H1 (cell line): Measurements from ENCODE around the gene KANSL1L. TPM values are rescaled to one million over a fixed set of nuclear protein-coding genes. Genes with fewer than 3 reads are reported as not detected.

Experiments used
- CTCF ChIA-PET: fragments of 300-600 bp; sonication (Branson Sonifier 250); formaldehyde crosslinking; loops from one replicate; lab custom pipeline; 2021; ENCODE audit not compliant: partially characterized antibody; lab: Charles Lee
- POLR2A ChIA-PET: fragments of 300-600 bp; sonication (Branson Sonifier 250); formaldehyde crosslinking; loops from one replicate; lab custom pipeline; 2021; ENCODE audit warnings: inconsistent platforms; ENCODE audit not compliant: partially characterized antibody; lab: Charles Lee
- DNase-seq, 2 experiments: peaks; one replicate each; pipeline versions ENCODE4 v3.0.0 to v3.0.0-alpha.2; 2010 to 2022; ENCODE audit warnings: low spot score in 2 of 2, low read depth in 1 of 2, mixed read lengths in 1 of 2
- FAIRE-seq: peaks from 2 replicates; lab custom pipeline; 2011; peaks lifted over from hg19 to GRCh38; lab: Jason Lieb, UNC
- H2AFZ ChIP-seq: 2 replicates; pipeline ENCODE4 v1.8.1; 2012; ENCODE audit warnings: low read length, inconsistent platforms
- H2AK5ac ChIP-seq: 2 replicates; pipeline ENCODE4 v1.6.1; 2013; ENCODE audit warnings: low read depth, low read length
- H2BK120ac ChIP-seq: replicated peaks from 2 replicates; pipeline ENCODE3; 2013; ENCODE audit warnings: low read depth, low read length, inconsistent platforms
- H2BK12ac ChIP-seq: 2 replicates; pipeline ENCODE4 v1.6.1; 2013; ENCODE audit warnings: low read depth, low read length
- H2BK15ac ChIP-seq: 2 replicates; pipeline ENCODE4 v1.6.1; 2013; ENCODE audit warnings: low read length
- H2BK20ac ChIP-seq: 2 replicates; pipeline ENCODE4 v1.6.1; 2013; ENCODE audit warnings: low read length
- H2BK5ac ChIP-seq: 2 replicates; pipeline ENCODE4 v1.6.1; 2013; ENCODE audit warnings: low read depth, low read length
- H3K14ac ChIP-seq: 2 replicates; pipeline ENCODE4 v1.6.1; 2013; ENCODE audit warnings: inconsistent platforms; ENCODE audit not compliant: insufficient read length
- H3K18ac ChIP-seq: 2 replicates; pipeline ENCODE4 v1.6.1; 2013; ENCODE audit warnings: low read length; ENCODE audit errors: extremely low read depth
- H3K23ac ChIP-seq: 2 replicates; pipeline ENCODE4 v1.6.1; 2013; ENCODE audit warnings: inconsistent platforms; ENCODE audit not compliant: insufficient read length
- H3K23me2 ChIP-seq: 2 replicates; pipeline ENCODE4 v1.6.1; 2013; ENCODE audit warnings: low read depth, low read length
- H3K27ac ChIP-seq: 2 replicates; pipeline ENCODE4 v1.6.1; 2011; ENCODE audit warnings: low read depth, low read length, inconsistent platforms
- H3K27me3 ChIP-seq, 4 experiments: replicated peaks in 1 of 4; 1 replicate in 1 of 4; 2 replicates in 3 of 4; pipeline versions ENCODE4 v1.6.1 to v1.8.1; 2011 to 2013; ENCODE audit warnings: low read length in 3 of 4, mild to moderate bottlenecking in 3 of 4, inconsistent platforms in 2 of 4, mixed read lengths in 2 of 4, moderate library complexity in 1 of 4; ENCODE audit not compliant: control insufficient read depth in 3 of 4, insufficient read depth in 3 of 4; ENCODE audit errors: extremely low read depth in 1 of 4
- H3K36me3 ChIP-seq, 4 experiments: 2 replicates each; pipeline versions ENCODE4 v1.6.1 to v1.8.1; 2011 to 2013; ENCODE audit warnings: mild to moderate bottlenecking in 4 of 4, low read length in 3 of 4, moderate library complexity in 2 of 4, control low read depth in 1 of 4, inconsistent platforms in 1 of 4; ENCODE audit not compliant: insufficient read depth in 4 of 4, control insufficient read depth in 2 of 4
- H3K4ac ChIP-seq: replicated peaks from 2 replicates; pipeline ENCODE3; 2013; ENCODE audit warnings: low read length, low read depth, mixed read lengths, inconsistent platforms; ENCODE audit not compliant: insufficient read length
- H3K4me1 ChIP-seq, 4 experiments: replicated peaks in 1 of 4; 1 replicate in 1 of 4; 2 replicates in 3 of 4; pipeline versions ENCODE4 v1.6.1 to v1.8.1; 2011 to 2013; ENCODE audit warnings: low read length in 3 of 4, inconsistent platforms in 2 of 4, mixed read lengths in 1 of 4; ENCODE audit not compliant: insufficient read depth in 4 of 4, control insufficient read depth in 3 of 4
- H3K4me2 ChIP-seq, 2 experiments: 2 replicates each; pipeline versions ENCODE4 v1.6.1 to v1.8.1; 2011 to 2013; ENCODE audit warnings: low read depth in 2 of 2, low read length in 2 of 2, control low read depth in 1 of 2, inconsistent platforms in 1 of 2, mild to moderate bottlenecking in 1 of 2; ENCODE audit not compliant: insufficient read depth in 1 of 2
- H3K4me3 ChIP-seq, 4 experiments: fragments of 200-600, 300-600 bp in 1 of 4; sonication (generic), shearing (Covaris generic), sonication (Bioruptor Twin) in 1 of 4; 2 replicates each; pipeline versions ENCODE4 v1.5.1 to v1.8.1; 2011 to 2016; ENCODE audit warnings: low read length in 4 of 4, low read depth in 3 of 4, control low read depth in 2 of 4, inconsistent platforms in 2 of 4, mild to moderate bottlenecking in 2 of 4, mixed read lengths in 1 of 4, moderate library complexity in 1 of 4; ENCODE audit not compliant: insufficient read depth in 2 of 4; ENCODE audit errors: extremely low read depth in 1 of 4
- H3K56ac ChIP-seq: replicated peaks from 2 replicates; pipeline ENCODE3; 2013; ENCODE audit warnings: low read depth, mild to moderate bottlenecking, mixed read lengths, low read length, inconsistent platforms; ENCODE audit not compliant: insufficient read length
- H3K79me1 ChIP-seq: 2 replicates; pipeline ENCODE4 v1.6.1; 2013; ENCODE audit warnings: low read depth, low read length, control low read depth
- H3K79me2 ChIP-seq, 2 experiments: 2 replicates each; pipeline versions ENCODE4 v1.6.1 to v1.8.1; 2012 to 2013; ENCODE audit warnings: low read length in 2 of 2, mild to moderate bottlenecking in 2 of 2, inconsistent platforms in 1 of 2; ENCODE audit not compliant: insufficient read depth in 2 of 2, control insufficient read depth in 1 of 2
- H3K9ac ChIP-seq, 4 experiments: replicated peaks in 1 of 4; 1 replicate in 1 of 4; 2 replicates in 3 of 4; pipeline versions ENCODE4 v1.6.1 to v1.8.1; 2011 to 2013; ENCODE audit warnings: low read depth in 3 of 4, low read length in 3 of 4, control low read depth in 2 of 4, mild to moderate bottlenecking in 2 of 4, moderate library complexity in 2 of 4, inconsistent platforms in 1 of 4; ENCODE audit errors: extremely low read depth in 1 of 4
- H3K9me3 ChIP-seq, 2 experiments: 2 replicates each; pipeline versions ENCODE4 v1.6.1 to v1.8.1; 2012 to 2013; ENCODE audit warnings: mild to moderate bottlenecking in 2 of 2, moderate library complexity in 2 of 2, control low read depth in 1 of 2, inconsistent platforms in 1 of 2, low read depth in 1 of 2, low read length in 1 of 2, mixed read lengths in 1 of 2; ENCODE audit not compliant: insufficient read depth in 2 of 2
- H4K20me1 ChIP-seq, 2 experiments: replicated peaks in 1 of 2; 2 replicates each; pipeline versions ENCODE3 to v1.8.1; 2011 to 2013; ENCODE audit warnings: inconsistent platforms in 2 of 2, low read length in 2 of 2, mild to moderate bottlenecking in 1 of 2; ENCODE audit not compliant: insufficient read depth in 2 of 2, control insufficient read depth in 1 of 2
- H4K5ac ChIP-seq: 2 replicates; pipeline ENCODE4 v1.6.1; 2013; ENCODE audit warnings: low read length, low read depth, mixed read lengths, inconsistent platforms; ENCODE audit not compliant: insufficient read length
- H4K8ac ChIP-seq: 2 replicates; pipeline ENCODE4 v1.8.0; 2013; ENCODE audit warnings: mild to moderate bottlenecking, moderate library complexity, low read length, inconsistent platforms; ENCODE audit not compliant: insufficient read depth; ENCODE audit errors: extremely low read depth
- H4K91ac ChIP-seq: replicated peaks from 2 replicates; pipeline ENCODE3; 2013; ENCODE audit warnings: low read length, mixed read lengths, inconsistent platforms; ENCODE audit not compliant: insufficient read length
- ASH2L ChIP-seq: fragments of 200-600, 300-600 bp; sonication (generic); IDR thresholded peaks from one replicate; pipeline ENCODE4 v1.7.1; 2017; ENCODE audit warnings: low read length
- CHD2 ChIP-seq: IDR thresholded peaks from 2 replicates; pipeline ENCODE4 v1.6.1; 2012; ENCODE audit warnings: low read length, improper control_type of control experiment
- HDAC2 ChIP-seq, 2 experiments: fragments of 300-600 bp in 1 of 2; sonication (generic) in 1 of 2; IDR thresholded peaks; 2 replicates each; pipeline ENCODE4 v1.6.1; 2011 to 2012; ENCODE audit warnings: low read depth in 2 of 2, low read length in 2 of 2, mild to moderate bottlenecking in 2 of 2, moderate library complexity in 2 of 2, borderline replicate concordance in 1 of 2, inconsistent platforms in 1 of 2
- JUN ChIP-seq: IDR thresholded peaks from 2 replicates; pipeline ENCODE4 v1.6.1; 2011; ENCODE audit warnings: low read depth, mild to moderate bottlenecking, improper control_type of control experiment, low read length
- KDM4A ChIP-seq: IDR thresholded peaks from one replicate; pipeline ENCODE4 v1.7.1; 2012; ENCODE audit warnings: low read depth, mild to moderate bottlenecking, moderate library complexity, low read length, inconsistent platforms; ENCODE audit not compliant: severe bottlenecking
- NANOG ChIP-seq: IDR thresholded peaks from 2 replicates; pipeline ENCODE4 v1.6.1; 2011; ENCODE audit warnings: low read length, low read depth, mild to moderate bottlenecking, inconsistent platforms; ENCODE audit not compliant: insufficient read depth, poor library complexity, severe bottlenecking
- PHF8 ChIP-seq: fragments of 200-600 bp; sonication (generic); conservative IDR thresholded peaks from 2 replicates; pipeline ENCODE4 v1.7.1; 2012; ENCODE audit warnings: low read depth, mild to moderate bottlenecking, inconsistent platforms, low read length, moderate library complexity
- RAD21 ChIP-seq, 2 experiments: IDR thresholded peaks in 1 of 2; conservative IDR thresholded peaks in 1 of 2; 2 replicates each; pipeline ENCODE4 v1.6.1; 2011; ENCODE audit warnings: low read depth in 2 of 2, low read length in 2 of 2, improper control_type of control experiment in 1 of 2, inconsistent platforms in 1 of 2, mild to moderate bottlenecking in 1 of 2, moderate library complexity in 1 of 2
- TCF12 ChIP-seq: IDR thresholded peaks from 2 replicates; pipeline ENCODE4 v1.6.1; 2011; ENCODE audit warnings: low read depth, mild to moderate bottlenecking, low read length
- WGBS, 2 experiments: shearing (Covaris generic) in 1 of 2; methylation state at CpG; one replicate each; pipeline versions ENCODE4 v1.1.6 to v1.1.7; 2013 to 2015; ENCODE audit warnings: low lambda C conversion rate in 2 of 2, mixed read lengths in 2 of 2, inconsistent platforms in 1 of 2, low coverage in 1 of 2, missing lambda C conversion rate in 1 of 2; ENCODE audit not compliant: insufficient replicate concordance in 2 of 2, insufficient coverage in 1 of 2, insufficient read length in 1 of 2; ENCODE audit errors: extremely low coverage in 1 of 2, missing lambda C conversion rate in 1 of 2; 5-methylcytosine and 5-hydroxymethylcytosine counted together
- polyA plus RNA-seq, 7 experiments: library from polyadenylated mRNA; depleted of rRNA in 3 of 7; stranded (reverse) in 5 of 7; unstranded in 2 of 7; fragments of >200 nt in 5 of 7; fragments of 200-250 nt in 2 of 7; gene quantifications; 1 replicate in 5 of 7; 2 replicates in 1 of 7; 4 replicates in 1 of 7; pipeline versions ENCODE4 v1.2.1 to v1.2.3, GENCODE V29; 2011 to 2013; ENCODE audit warnings: missing spikeins in 2 of 7, mixed read lengths in 2 of 7
- total RNA-seq: library from RNA; stranded (reverse); fragmentation: NEBNext Ultra II Directional; extraction: Animal tissue kit (Norgen Biotek cat#: 25700); gene quantifications from 2 replicates; pipeline ENCODE4 v1.2.1, GENCODE V29; 2021

Gene KANSL1L
- total and polyA plus RNA-seq, 2 of the 8 experiments (the other 6 are each of a cell fraction or from before 2014, with no cell fraction given), result 5.4 to 17.2 TPM

- ChIA-PET CTCF (interaction anchor here (1.0 to 1.9 kb wide), 2 partner anchors 48 to 190 kb away, joined by 4 to 5 read pairs; no protein-coding TSS in a partner anchor), POLR2A (no interaction called here)
- Histone ChIP-seq H3K23me2 (no peaks in the 10 kb centered on the region), H2BK5ac (no peak overlapping the region), H2BK15ac (no peak overlapping the region), H3K23ac (no peak overlapping the region), H3K4me3 (no peak overlapping the region), H2AK5ac (no peak overlapping the region), H3K14ac (no peak overlapping the region), H3K4ac (no peak overlapping the region), H2AFZ (no peak overlapping the region), H3K9ac (no peak overlapping the region), H4K91ac (no peak overlapping the region), H3K18ac (no peak overlapping the region), H3K4me1 (peaks cover 0 to 2% (median 0%) of the 10 kb centered on the region in 4 experiments; a peak in 1 of 7 replicates), H3K4me2 (no peak overlapping the region), H3K36me3 (peaks cover 0 to 35% (median 8%) of the 10 kb centered on the region in 4 experiments; a peak in 7 of 8 replicates), H2BK120ac (no peak overlapping the region), H2BK20ac (no peak overlapping the region), H2BK12ac (no peak overlapping the region), H3K79me1 (peaks cover 4% of the 10 kb centered on the region; the same call in 1 of the 2 replicates), H3K9me3 (no peaks in the 10 kb centered on the region), H4K20me1 (peaks cover 4 to 17% of the 10 kb centered on the region in 2 experiments), H3K27ac (no peak overlapping the region), H4K8ac (no peak overlapping the region), H3K27me3 (no peaks in the 10 kb centered on the region), H4K5ac (no peak overlapping the region), H3K56ac (no peak overlapping the region), H3K79me2 (peaks cover 23 to 96% of the 10 kb centered on the region in 2 experiments)
- TF ChIP-seq JUN, result no peak
- TF ChIP-seq TCF12, result no peak
- TF ChIP-seq PHF8, result no peak
- TF ChIP-seq NANOG, result no peak
- no peak for TF ChIP-seq RAD21 (IDR thresholded peaks at IDR 0.05 in 1 of 2, conservative IDR thresholded peaks at IDR 0.05 in 1 of 2; ENCODE audit: low read depth in 2 of 2, low read length in 2 of 2)
- TF ChIP-seq HDAC2 (IDR thresholded peaks at IDR 0.05; ENCODE audit: borderline replicate concordance in 1 of 2, low read depth in 2 of 2, low read length in 2 of 2), result no peak
- TF ChIP-seq KDM4A, result no peak
- TF ChIP-seq ASH2L, result no peak
- TF ChIP-seq CHD2, result no peak
- 76% methylated on average over 6 of the region's 6 CpGs; no CpG with 5 or more reads in 1 of the 2 experiments for WGBS, 2 experiments
- no peak for DNase-seq
- no peak for FAIRE-seq
These were observed 162.1 kb downstream of the KANSL1L start for GRCh38 chr2:210009126-210009525.
